NCI-H2171 treated with DMSO at 0.1 percent for 48 hours (cell line): ENCODE measurements around the gene PRR36.

Source experiments
- DNase-seq: peaks from one replicate; lab custom pipeline; 2025; lab: John Stamatoyannopoulos, UW

PRR36 gene

DNA sequence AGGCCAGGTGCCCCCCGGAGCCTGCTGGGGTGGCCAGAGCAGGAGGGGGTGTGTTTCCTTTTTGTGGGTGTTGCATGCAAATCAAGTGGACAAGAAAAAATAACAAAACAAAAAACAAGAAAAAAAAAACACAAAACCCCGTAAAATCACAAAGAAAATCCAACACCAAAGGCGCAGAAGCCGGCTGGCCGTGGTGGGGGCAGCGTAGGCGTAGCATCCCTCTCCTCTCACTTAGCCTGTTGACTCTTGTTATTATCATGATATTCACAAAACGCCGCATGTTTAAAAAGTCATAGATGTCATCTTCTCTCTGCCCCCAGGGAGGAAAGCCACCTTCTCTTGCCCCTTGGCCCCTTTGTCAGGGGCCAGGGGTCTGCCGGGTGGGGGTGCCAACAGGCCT lies 39.5 kb upstream of the PRR36 start:
- DNase-seq = no peak

DNA sequence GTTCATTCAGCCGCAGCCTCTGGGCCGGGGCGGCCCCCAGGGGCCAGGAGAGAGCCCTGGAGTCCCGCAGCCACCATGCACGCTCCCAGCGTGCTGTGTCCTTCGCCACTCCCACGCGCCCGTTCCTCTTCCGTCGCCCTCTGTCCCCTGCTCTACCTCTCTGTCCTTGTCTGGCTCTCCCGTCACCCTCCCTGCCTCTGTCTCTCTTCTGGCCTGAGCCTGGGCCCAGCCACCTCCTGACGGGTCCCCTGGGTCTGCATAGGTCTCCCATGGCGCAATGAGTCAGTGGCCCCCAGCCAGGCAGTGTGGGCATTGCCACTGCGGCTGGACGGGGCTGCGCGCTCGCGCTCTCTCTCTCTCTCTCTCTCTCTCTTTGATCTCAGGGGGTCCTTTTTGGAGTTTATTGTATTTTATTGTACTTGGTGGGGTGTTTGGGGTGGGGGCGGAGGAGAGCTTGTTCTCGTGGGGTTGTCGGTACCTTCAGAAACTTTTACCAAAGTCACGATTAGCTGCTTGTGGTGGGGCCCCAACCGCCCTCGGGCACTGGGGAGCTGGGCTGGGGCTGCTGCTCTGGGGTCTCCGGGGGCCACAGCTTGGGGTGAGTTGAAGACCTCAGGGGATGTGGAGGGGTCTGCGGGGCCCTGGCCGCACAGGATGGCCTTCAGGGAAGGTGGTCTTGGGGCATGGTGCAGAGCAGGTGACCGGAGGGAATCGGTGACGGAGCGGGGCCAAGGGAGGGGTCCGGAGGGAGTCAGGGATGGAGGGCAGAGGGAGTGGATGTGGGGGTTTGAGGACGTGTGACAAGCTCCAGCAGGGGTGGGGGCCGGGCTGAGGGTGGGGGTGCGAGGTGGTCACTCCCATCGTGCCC lies 38.7 kb upstream of the PRR36 start:
- DNase-seq = no peak

DNA sequence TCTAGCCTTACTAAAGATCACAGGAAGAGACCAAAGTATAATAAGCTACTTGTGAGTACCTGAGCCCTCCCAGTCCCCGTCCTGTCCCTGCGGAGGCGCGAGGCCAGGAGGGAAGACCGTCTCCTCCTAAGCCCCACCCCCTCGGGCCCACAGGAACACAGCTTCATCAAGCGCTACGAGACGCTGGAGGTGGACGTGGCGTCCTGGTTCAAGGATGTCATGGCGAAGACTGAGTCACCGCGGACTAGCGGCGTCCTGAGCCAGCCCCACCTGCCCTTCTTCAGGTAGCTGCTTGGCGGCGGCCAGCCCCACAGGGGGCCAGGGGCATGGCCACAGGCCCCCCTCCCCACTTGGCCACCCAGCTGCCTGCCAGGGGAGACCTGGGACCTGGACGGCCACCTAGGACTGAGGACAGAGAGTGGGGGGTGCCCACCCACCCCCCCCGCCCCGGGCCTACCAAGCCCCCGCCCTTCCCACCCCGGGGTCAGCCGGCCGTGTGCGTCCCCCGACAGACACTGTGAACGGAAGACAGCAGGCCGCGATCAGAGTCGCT lies 38.0 kb upstream of the PRR36 start:
- no peak for DNase-seq

DNA sequence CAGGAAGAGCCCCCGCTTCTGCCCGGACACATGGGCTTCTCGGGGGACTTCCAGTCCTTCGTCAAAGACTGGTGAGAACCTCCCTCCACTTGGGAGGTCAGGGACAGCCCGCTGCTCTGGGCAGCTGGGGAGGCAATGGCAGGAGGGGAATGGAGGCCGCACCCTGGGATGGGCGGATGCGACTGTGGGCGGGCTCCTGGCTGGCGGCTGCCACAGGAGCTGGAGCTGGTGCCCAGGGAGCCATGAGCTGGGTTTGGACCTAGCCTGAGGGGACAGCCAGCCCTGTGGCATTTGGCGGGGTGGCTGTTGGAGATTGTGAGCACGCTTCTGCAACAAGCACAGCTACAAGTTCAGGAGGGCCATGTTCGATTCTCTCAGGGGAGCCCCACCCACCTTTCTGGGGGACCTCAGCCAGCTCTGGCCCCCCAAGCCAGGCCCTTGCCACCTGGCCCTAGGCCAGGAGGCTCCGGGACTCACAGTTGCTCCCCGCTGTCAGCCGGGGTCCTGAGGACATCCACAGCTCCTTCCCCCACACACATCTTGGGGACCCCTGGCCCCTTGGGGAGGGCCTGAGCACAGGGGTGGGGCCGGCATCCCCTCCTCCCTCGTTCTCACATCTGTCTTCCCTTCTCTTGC lies 37.4 kb upstream of the PRR36 start:
- no peak for DNase-seq

DNA sequence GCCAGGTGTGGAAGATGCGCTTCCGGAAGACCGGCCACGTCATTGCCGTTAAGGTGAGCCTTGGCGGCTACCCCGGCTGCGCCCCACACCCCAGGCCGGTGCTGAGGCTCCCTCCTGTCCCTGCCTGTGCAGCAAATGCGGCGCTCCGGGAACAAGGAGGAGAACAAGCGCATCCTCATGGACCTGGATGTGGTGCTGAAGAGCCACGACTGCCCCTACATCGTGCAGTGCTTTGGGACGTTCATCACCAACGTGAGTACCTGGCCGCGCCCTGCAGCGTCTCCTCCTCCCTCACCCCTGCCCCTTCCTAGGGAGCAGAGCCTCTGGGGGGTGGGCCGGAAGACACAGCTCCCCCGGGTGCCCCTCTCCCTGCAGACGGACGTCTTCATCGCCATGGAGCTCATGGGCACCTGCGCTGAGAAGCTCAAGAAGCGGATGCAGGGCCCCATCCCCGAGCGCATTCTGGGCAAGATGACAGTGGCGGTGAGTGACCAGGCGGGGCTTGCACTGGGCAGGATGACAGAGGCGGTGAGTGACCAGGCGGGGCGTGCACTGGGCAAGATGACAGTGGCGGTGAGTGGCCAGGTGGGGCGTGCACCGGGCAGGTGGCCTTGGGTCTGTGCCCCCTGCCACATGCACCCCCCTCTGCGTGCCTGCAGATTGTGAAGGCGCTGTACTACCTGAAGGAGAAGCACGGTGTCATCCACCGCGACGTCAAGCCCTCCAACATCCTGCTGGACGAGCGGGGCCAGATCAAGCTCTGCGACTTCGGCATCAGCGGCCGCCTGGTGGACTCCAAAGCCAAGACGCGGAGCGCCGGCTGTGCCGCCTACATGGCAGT lies 36.4 kb upstream of the PRR36 start:
- DNase-seq = no peak

DNA sequence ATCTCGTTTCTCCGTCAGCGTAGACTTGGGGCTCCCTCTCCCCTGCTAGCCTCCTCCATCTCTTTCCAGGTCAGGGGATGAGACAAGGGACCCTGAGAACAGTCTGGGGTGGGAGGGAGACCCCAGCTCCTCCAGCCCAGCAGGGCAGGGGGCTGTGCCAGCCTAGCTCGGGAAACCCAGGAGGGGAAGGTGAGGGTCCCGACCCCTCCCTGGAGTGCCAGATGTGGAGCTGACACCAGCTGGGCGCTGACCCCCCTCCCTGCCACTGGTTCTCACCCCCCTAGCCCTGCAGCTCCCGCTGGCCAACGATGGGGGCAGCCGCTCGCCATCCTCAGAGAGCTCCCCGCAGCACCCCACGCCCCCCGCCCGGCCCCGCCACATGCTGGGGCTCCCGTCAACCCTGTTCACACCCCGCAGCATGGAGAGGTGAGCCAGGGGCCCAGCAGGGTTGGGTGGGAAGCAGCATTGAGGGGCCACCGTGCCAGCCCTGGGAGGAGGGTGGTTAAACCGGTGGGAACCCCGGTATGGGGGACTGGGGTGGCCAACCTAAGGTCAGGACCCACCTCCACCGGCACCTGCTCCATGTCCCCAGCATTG lies 35.4 kb upstream of the PRR36 start:
- no peak for DNase-seq

DNA sequence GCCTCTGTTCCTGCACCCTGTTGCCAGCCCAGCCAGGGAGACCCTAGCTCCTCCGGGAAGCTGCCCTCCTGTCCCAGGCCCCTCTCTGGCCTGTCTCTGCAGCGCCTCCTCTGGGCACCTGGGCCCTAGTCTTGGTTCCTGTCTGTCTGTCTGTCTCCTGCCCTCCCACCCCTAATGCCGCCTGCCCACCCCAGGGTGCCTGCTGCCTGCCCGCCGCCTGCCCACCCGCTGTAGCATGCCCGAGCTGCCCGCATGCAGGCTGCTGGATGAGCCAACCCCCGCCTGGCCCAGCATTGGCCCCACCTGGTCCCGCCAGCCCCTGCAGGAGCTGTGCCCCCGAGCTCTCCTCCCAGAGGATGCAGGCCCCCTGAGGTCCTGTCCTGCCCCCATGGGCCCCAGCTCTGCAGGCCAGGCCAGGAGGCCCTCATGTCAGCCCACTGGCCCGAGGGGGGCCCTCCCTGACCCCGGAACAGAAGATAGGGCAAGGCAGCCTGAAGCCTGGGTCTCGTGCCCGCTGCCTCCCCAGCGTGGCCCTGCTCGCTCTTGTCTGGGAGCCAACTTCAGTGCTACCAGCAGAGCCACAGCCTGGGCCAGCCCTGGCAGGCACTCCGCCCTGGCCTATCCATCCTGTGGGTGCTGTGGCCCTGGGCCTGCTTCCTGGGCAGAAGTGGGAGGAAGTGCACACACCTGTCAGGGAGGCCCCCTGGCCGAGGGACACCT lies 34.7 kb upstream of the PRR36 start:
- DNase-seq = no peak

DNA sequence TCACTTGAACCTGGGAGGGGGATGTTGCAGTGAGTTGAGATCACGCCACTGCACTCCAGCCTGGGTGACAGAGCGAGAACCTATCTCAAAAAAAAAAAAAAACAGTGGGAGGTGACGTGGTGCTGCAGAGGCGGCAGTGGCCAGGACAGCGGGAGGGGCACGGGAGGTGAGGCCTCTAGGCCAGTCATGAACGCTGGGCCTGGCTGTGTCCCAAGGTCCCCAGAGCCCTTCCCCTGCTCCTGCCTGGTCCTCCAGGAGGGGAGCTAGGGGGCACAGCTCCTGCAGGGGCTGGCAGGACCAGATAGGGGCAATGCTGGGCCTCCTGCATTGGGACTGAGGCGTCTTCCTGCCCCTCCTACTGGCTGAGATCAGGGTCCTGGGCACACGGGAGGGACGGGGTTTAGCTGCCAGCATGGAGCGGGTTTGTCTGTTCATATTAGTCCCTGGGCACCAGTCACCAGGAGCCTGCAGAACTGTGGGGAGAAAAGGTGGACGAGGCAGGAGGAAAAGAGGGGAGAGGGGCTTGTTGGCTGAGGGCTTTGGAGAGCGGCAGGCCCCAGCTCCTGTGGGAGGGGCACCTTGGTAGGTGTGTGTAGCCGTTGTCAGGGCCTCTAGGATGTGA lies 34.0 kb upstream of the PRR36 start:
- DNase-seq = no peak

DNA sequence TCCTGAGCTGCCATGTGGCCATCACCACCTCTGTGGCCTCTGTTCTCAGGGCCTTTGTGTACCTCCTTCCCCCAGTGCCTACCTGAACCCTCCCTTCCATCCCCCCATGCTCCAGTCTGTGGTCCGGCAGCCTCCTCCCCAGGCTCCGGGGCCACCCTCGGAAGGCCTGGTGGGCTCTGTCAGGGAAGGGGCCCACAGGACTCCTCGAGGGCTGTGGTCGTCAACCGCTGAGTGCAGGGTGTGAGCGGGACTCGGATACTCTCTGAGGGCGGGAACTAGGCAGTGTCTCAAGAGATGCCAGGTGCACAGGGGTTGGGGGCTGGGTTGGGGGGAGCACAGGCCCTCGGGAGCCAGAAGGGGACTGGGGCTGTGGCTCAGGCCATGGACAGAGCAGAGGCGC lies 33.4 kb upstream of the PRR36 start:
- no peak for DNase-seq

DNA sequence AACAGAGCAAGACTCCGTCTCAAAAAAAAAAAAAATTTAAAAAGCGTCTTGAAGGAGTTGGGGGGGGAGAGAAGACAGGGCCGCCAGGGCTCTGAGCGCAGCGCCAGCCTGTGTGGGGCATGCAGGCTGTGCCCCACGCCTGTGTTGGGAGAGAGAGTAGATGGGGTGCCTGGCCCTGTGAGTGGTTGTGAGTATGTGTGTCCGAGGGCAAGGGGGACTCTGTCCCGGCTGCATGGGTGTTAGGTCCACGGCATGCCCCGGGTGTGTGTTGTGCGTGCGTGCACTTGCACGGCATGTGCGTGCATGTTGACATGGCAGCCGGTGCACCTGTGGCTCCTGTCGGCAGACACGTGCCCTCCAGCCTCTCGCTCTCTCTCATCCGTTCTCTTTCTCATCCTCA lies 32.9 kb upstream of the PRR36 start:
- DNase-seq = no peak

DNA sequence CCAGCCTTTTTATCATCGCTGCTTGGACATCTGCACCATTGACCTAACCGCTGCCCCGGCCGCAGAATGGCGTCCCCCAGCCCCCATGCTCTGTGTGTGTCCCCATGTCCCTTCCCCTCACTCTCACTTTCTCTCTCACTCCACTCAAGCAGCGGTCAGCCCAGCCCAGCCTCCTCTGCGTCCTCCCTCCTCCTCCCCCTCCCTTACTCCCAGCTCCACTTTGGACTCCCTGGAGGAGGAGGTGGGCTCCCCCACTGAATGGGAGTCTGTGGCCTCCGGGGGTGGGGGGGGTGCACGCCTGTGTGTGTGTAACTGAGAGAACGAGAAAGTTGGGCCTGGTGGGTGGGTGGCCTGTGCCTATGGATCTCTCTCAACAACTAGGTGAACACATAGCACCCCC lies 31.7 kb upstream of the PRR36 start:
- no peak for DNase-seq

DNA sequence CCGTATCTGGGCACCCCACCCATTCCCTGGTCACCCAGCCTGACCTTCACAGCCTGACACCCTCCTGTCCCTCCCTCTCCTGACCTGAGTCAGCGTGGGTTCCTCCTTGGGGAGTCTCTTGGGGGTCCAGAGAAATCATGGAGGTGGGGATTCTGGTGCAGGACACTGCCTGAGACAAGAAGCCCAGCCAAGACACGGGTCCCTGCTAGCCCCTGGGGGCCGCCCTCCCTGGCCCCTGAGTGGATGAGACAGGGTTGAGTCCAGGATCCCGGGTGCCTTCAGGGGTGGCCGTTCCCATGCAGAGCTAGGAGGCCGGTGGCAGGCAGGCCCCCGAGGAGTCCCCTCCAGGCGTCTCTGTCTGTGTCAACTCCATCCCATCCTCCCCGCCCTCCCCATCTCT lies 31.1 kb upstream of the PRR36 start:
- DNase-seq = no peak

DNA sequence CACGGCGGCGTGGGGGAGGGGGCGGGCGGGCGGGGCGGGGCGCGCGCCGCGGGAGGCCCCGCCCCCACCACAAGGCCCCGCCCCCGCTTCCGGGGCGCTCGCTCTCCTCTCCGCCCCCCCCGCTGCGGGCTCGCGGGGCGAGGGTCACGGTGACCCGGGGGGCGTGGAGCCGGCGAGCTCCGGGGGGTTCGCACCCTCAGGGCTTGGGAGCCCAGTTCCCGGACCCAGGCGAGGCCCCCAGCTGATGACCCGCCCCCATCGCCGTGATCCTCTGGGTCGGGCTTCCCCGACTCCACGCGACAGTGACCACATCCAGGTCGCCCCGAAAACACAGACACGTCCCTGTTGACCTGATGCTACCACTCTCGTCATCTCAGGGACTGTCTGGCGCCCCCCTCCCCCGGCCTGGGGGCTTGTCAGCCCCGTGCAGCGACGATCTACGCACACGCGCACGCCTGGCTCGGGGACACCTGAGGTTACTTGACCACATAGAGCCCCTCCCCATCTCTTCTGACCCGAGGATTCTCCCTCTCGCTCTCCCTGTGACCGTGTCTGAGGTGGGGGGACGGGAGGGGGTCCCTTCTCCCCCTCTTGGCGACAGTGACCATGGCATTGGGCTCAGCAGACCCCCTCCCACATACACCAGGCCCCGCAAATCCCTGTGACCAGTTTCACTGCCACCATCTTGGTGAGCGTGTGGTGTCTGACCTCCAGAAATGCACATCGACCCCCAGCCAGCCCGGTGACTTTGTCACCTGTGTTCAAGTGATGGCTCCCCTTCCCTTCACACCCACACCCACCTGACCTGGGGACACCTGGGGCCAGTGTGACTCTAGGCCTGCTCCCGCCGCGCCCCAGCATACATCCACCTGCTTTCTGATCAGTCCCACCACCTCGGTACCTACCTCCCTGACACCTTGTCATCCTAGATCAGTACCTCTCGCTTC lies 30.2 kb upstream of the PRR36 start:
- DNase-seq = no peak

DNA sequence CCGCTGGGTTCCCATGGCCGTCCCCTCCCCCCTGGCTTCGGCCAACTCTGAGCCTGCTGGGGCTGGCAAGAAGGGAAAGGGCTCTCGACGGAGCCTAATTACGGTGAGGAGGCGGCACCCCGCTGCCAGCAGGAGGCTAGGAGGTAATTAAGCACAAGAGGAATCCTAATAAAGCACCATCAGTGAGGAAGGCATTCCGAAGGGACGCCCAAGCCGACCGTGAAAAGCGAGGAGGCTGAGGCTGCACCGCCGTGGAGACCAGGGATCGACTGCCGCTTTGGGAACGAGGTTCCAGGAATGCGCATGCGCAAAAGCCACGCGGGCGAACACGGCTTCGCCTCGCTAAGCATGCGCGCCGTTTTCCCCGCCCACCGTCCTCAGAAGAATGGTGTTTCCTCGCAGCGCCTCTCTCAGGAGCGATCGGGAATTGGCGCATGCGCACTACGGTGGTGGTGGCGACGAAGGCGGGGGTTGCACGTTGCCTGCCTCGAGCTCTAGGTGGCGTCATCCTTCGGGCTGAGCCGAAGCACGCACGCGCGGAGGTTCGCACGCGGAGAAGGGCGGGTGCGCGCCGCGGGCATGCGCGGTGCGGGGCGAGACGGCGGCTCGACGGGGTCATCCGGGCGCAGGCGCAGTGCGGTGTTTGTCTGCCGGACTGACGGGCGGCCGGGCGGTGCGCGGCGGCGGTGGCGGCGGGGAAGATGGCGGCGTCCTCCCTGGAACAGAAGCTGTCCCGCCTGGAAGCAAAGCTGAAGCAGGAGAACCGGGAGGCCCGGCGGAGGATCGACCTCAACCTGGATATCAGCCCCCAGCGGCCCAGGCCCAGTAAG lies 29.3 kb upstream of the PRR36 start, which contains the start of gene MAP2K7:
TSS of gene MAP2K7 (plus strand) at position 634 of the 830 bp plus-strand sequence. CDS start at position 702, 68 bp downstream.
- DNase-seq = peak; percentile 100

DNA sequence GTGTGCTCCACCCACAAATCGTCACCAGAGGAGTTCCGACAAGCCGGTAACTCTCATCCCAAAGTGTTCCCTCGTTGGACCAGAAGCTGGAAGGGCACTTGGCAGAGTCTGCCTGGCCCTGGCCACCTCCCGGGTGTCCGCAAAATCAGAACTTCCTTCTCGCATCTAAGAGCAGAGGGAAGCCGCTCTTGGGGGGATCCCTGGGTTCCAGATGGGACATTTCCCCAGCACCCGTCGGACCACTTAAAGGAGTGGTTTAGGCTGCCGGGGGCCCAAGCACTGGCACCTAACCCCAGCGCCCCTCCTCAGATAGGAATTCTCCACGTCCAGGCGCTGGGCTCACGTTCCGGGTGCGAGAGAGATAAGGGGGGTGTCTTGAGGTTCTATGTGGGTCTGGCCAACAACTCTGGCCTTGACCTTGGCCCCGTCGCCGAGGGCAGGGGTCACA lies 28.6 kb upstream of the PRR36 start:
- DNase-seq = no peak

DNA sequence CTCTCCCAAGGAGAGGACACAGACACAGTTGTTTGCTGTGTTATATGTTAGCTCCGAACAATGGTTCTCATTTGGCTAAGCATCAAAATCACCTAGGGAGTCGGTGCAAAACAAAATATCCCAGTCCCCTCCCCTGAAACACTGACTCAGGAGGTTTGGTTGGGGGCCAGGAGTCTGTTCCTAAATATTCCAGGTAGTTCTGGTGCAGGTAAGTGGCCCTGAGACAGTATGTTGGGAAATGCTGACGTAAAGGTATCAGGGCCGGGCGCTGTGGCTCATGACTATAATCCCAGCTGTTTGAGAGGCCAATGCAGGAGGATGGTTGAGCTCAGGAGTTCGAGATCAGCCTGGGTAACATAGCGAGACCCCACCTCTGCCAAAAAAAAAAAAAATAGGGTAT lies 27.1 kb upstream of the PRR36 start:
- DNase-seq = no peak

DNA sequence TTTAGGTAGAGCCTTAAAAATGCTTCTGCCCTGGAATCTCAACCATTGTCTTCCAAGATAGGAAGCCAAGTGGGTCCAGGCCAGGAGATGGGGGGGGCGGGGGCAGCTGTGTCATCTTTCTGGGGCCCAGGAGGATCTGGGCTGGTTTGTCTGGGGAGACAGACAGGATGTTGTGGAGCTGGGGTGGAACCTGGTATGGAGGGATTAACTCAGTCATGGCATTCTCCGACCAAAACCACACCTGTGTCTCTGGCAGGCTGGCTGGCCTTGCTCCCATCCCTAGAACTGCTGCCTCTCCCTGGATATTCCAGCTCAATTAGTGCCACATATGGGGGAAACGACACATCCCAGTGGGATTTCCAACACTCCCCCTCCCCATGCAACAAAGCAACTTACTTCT lies 26.7 kb upstream of the PRR36 start:
- no peak for DNase-seq

DNA sequence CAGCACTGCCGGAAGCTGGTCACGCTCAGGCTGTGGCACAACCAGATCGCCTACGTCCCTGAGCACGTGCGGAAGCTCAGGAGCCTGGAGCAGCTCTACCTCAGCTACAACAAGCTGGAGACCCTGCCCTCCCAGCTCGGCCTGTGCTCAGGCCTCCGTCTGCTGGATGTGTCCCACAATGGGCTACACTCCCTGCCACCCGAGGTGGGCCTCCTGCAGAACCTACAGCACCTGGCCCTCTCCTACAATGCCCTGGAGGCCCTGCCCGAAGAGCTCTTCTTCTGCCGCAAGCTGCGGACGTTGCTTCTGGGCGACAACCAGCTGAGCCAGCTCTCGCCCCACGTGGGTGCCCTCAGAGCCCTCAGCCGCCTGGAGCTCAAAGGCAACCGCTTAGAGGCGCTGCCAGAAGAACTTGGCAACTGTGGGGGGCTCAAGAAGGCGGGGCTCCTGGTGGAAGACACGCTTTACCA lies 26.2 kb upstream of the PRR36 start:
- DNase-seq = no peak
